Activated B cell treated with CpG ODN at 0.5 μM for 24 hours (primary cell): ENCODE results near the gene XPNPEP2. TPM values are rescaled to one million over a fixed set of nuclear protein-coding genes. Genes with fewer than 3 reads are reported as not detected.

Experiments used
- ATAC-seq: fragments of 200-7000 bp; cut with Tn5 transposase; one replicate; pipeline ENCODE4 v1.10.0; 2021; ENCODE audit warnings: low read depth, mild to moderate bottlenecking, moderate library complexity
- CTCF ChIA-PET: fragments of 350-600 bp; sonication (Branson Sonifier 250); formaldehyde crosslinking; loops from one replicate; lab custom pipeline; 2021; ENCODE audit warnings: antibody characterized with exemption; lab: Charles Lee
- POLR2A ChIA-PET: fragments of 350-600 bp; sonication (Branson Sonifier 250); formaldehyde crosslinking; loops from one replicate; lab custom pipeline; 2021; ENCODE audit warnings: antibody characterized with exemption; lab: Charles Lee
- DNase-seq: peaks from one replicate; pipeline ENCODE4 v3.0.0; 2022
- H3K27ac Mint-ChIP-seq: one replicate; pipeline ENCODE4 v1.8.0; 2020; ENCODE audit warnings: mixed read lengths
- H3K27me3 Mint-ChIP-seq: one replicate; pipeline ENCODE4 v1.8.0; 2021; ENCODE audit warnings: mixed read lengths
- H3K36me3 Mint-ChIP-seq: one replicate; pipeline ENCODE4 v1.8.0; 2021; ENCODE audit warnings: low read depth, mixed read lengths
- H3K4me1 Mint-ChIP-seq: one replicate; pipeline ENCODE4 v1.8.0; 2021; ENCODE audit warnings: mixed read lengths
- H3K4me3 Mint-ChIP-seq: one replicate; pipeline ENCODE4 v1.8.0; 2020; ENCODE audit warnings: mild to moderate bottlenecking, mixed read lengths
- H3K9me3 Mint-ChIP-seq: one replicate; pipeline ENCODE4 v1.8.0; 2020; ENCODE audit warnings: mixed read lengths
- CTCF ChIP-seq: fragments of 200-600 bp; IDR thresholded peaks from one replicate; pipeline ENCODE4 v1.8.0; 2022; ENCODE audit warnings: antibody characterized with exemption, mild to moderate bottlenecking
- intact Hi-C: fragments of 100-400 bp; cut with micrococcal nuclease; formaldehyde crosslinking; loops from one replicate; pipeline ENCODE4 v1.15.1; 2024
- total RNA-seq: library from RNA; stranded (reverse); gene quantifications from 2 replicates; pipeline ENCODE4 v1.2.3, GENCODE V29; 2022

Gene XPNPEP2
- total RNA-seq, 1 donor from 2014 or later: 0.07 TPM

GRCh38 chrX:129784371-129784770 lies 45.6 kb downstream of the XPNPEP2 start:
- H3K4me1 Mint-ChIP-seq: peaks cover 68% of the 10 kb centered on the region
- peak overlapping the region; percentile 53 for H3K4me3 Mint-ChIP-seq
- ChIA-PET POLR2A (interaction anchor here (0.7 to 5.2 kb wide), 5 partner anchors 8 to 377 kb away, joined by 3 to 167 read pairs (median 6); no protein-coding TSS in a partner anchor), CTCF (interaction anchor here (1.2 kb wide), 1 partner anchor 38 kb away, joined by 3 read pairs; no protein-coding TSS in a partner anchor)
- TF ChIP-seq CTCF: no peak
- peak overlapping the region; percentile 96 for H3K27ac Mint-ChIP-seq
- DNase-seq (no peak), ATAC-seq (no peak)
- intact Hi-C loops: loop anchor here (5.0 kb wide), 1 partner anchor 58 kb away; the partner anchor contains the start of gene ZDHHC9
- H3K36me3 Mint-ChIP-seq: peaks cover 68% of the 10 kb centered on the region
- H3K9me3 Mint-ChIP-seq: no peaks in the 10 kb centered on the region
- no peaks in the 10 kb centered on the region for H3K27me3 Mint-ChIP-seq

DNA sequence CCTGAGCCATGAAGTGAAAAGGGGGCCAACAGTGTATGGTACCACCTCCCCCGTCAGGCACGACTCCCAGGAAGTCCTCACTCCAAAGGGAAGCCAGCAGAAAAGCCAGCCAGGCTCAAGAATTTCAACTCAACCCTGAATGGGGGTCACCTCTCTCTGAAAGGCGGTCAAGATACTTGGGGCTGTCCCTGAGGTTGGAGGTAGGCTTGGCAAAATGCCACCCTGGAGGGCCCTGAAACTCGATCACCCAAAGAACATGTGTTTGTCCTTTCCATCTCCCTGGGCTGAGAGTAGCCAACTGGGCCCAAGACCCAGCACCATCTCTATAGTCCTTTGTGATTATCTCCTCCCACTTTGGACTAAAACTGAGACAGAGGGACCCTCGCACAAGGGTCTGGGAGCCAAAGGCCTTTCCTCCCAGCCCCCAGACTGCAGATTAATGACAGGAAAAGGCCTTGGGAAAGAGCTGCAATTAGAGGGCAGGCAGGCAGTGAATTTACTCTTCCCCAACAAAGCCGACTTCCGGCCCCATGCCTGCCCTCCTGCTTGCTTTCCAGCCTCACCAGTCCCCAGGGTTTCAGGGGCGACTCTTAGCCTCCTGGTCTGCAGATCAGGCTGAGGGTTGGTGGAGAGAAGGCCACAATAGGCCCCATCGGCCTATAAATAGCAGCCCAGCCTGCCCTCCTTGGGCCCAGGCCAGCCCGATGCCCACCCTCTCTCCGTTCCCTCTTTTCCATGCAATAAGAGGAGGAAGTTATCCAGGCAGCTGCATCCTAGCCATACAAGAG lies 46.6 kb downstream of the XPNPEP2 start:
- H3K4me1 Mint-ChIP-seq: peaks cover 64% of the 10 kb centered on the region

DNA sequence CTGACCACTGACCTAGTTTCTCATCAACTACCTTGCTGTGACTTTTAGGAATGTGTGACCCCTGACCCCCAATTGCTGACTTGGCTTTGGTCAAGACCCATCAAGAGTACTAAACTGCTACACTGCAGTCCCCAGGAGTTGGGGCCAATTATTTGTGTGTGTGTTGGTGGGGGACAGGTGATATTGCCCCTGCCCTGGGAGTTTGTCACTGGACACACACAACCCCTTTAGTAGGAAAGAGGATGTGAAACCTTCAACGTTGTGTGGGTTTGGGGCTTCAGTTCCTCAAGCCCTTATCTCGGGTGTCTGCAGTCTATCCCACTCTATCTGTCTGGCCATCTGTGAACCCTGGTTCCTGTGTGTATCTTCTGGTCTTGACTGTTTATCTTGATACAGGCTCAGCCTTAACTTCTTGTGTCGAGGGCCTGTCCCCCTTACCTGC lies 47.5 kb downstream of the XPNPEP2 start:
- H3K36me3 Mint-ChIP-seq: peaks cover 71% of the 10 kb centered on the region
- H3K9me3 Mint-ChIP-seq: no peaks in the 10 kb centered on the region
- no peak for TF ChIP-seq CTCF
- DNase-seq (no peak), ATAC-seq (peak; percentile 73)
- peak overlapping the region; percentile 85 for H3K27ac Mint-ChIP-seq
- peaks cover 64% of the 10 kb centered on the region for H3K4me1 Mint-ChIP-seq
- ChIA-PET CTCF (interaction anchor here (1.1 to 2.2 kb wide), 3 partner anchors 13 to 108 kb away, joined by 3 to 5 read pairs (median 3); no protein-coding TSS in a partner anchor), POLR2A (interaction anchor here (0.7 to 1.8 kb wide), 5 partner anchors 9 to 131 kb away, joined by 3 to 11 read pairs (median 3); partner anchors contain the start of gene XPNPEP2)
- no peaks in the 10 kb centered on the region for H3K27me3 Mint-ChIP-seq
- intact Hi-C loops: loop anchor here (1.0 to 2.0 kb wide), 4 partner anchors 9 to 107 kb away; no protein-coding TSS in a partner anchor
- H3K4me3 Mint-ChIP-seq: peak overlapping the region; percentile 77

More for the DNA sequence above, 46.6 kb downstream of the XPNPEP2 start:
- Mint-ChIP-seq H3K9me3 (no peaks in the 10 kb centered on the region), H3K27ac (peak overlapping the region; percentile 85), H3K27me3 (no peaks in the 10 kb centered on the region), H3K4me3 (peak overlapping the region; percentile 77), H3K36me3 (peaks cover 70% of the 10 kb centered on the region)
- CTCF ChIA-PET: interaction anchor here (1.2 kb wide), 1 partner anchor 37 kb away, joined by 3 read pairs; no protein-coding TSS in a partner anchor
- DNase-seq (no peak), ATAC-seq (no peak)
- intact Hi-C loops: no loop called here
- no peak for TF ChIP-seq CTCF
- POLR2A ChIA-PET: interaction anchor here (0.5 to 1.8 kb wide), 5 partner anchors 9 to 13 kb away, joined by 3 to 11 read pairs (median 4); no protein-coding TSS in a partner anchor

DNA sequence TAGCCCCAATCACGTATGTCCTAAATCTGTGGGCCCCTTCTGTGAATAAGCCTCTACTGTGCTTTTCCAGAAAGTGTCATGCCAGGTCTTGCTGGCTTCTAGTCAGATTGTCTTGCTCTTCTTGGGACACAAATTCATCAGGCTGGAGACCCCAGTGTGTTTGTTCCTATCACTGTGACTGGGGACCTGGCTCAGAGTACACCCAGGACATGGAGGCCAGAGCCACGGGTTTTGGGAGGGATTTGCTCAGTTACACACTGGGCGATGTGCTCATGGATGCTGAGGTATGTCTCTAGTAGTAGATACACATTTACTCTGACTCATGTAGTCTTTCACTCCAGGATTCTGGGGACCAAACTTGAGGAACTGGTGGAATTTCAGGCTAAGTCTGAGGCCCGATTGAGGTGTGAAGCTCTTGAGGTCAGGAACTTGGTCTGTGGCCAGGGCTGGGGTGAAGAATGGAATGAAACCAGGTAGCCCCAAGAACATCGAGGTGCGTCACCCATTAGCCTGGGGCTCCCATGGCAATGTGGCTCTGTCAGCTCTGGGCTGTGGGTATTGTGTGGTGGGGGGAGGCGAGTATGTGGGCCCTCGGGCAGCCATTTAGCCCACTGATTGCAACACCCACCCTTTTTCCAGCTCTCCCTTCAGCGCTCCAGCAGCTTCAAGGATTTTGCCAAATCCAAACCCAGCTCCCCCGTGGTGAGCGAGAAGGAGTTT lies 48.7 kb downstream of the XPNPEP2 start:
- Mint-ChIP-seq H3K4me3 (peak overlapping the region; percentile 53), H3K27me3 (no peaks in the 10 kb centered on the region), H3K36me3 (peaks cover 74% of the 10 kb centered on the region), H3K4me1 (peaks cover 55% of the 10 kb centered on the region), H3K9me3 (no peaks in the 10 kb centered on the region), H3K27ac (peak overlapping the region; percentile 63)
- DNase-seq: no peak
- POLR2A ChIA-PET: interaction anchor here (0.7 to 1.5 kb wide), 7 partner anchors 11 to 132 kb away, joined by 3 to 11 read pairs (median 4); no protein-coding TSS in a partner anchor
- CTCF ChIA-PET: interaction anchor here (0.6 to 2.2 kb wide), 5 partner anchors 12 to 110 kb away, joined by 3 to 5 read pairs (median 3); no protein-coding TSS in a partner anchor
- no peak for TF ChIP-seq CTCF
- intact Hi-C loops: loop anchor here (2.0 kb wide), 3 partner anchors 15 to 109 kb away; no protein-coding TSS in a partner anchor
- ATAC-seq: no peak
